ENCODE data around the gene TSHZ3.

Gene TSHZ3

GRCh38 chr19:31312009-31312676 lies 37.1 kb downstream of the TSHZ3 start:
- no peak for DNase-seq (ENCODE audit: low spot score)

- DNase-seq (ENCODE audit: low spot score), result no peak
Observed at GRCh38 chr19:31310432-31311133, 38.7 kb downstream of the TSHZ3 start.

GRCh38 chr19:31308781-31309180 lies 40.5 kb downstream of the TSHZ3 start:
- no peak for DNase-seq (ENCODE audit: low spot score)

- no peak for DNase-seq (ENCODE audit: low spot score)
Observed at GRCh38 chr19:31307071-31307669, 42.1 kb downstream of the TSHZ3 start.

- DNase-seq (ENCODE audit: low spot score), result no peak
Observed at GRCh38 chr19:31306006-31306753, 43.1 kb downstream of the TSHZ3 start.

- no peak for DNase-seq (ENCODE audit: low spot score)
Observed at GRCh38 chr19:31304831-31305312, 44.4 kb downstream of the TSHZ3 start.

- no peak for DNase-seq (ENCODE audit: low spot score)
Observed at GRCh38 chr19:31303262-31303815, 45.9 kb downstream of the TSHZ3 start.

- DNase-seq (ENCODE audit: low spot score), result no peak
Observed at GRCh38 chr19:31301306-31301980, 47.8 kb downstream of the TSHZ3 start.

- DNase-seq (ENCODE audit: low spot score), result no peak
Observed at GRCh38 chr19:31300422-31300821, 48.8 kb downstream of the TSHZ3 start.

GRCh38 chr19:31299665-31300064 lies 49.6 kb downstream of the TSHZ3 start:
- DNase-seq (ENCODE audit: low spot score), result no peak

GRCh38 chr19:31297991-31298390 lies 51.2 kb downstream of the TSHZ3 start:
- no peak for DNase-seq (ENCODE audit: low spot score)

- DNase-seq (ENCODE audit: low spot score), result no peak
Observed at GRCh38 chr19:31296741-31297390, 52.4 kb downstream of the TSHZ3 start.

- DNase-seq (ENCODE audit: low spot score), result no peak
Observed at GRCh38 chr19:31294189-31294588, 55.0 kb downstream of the TSHZ3 start.

GRCh38 chr19:31292639-31293185 lies 56.5 kb downstream of the TSHZ3 start:
- no peak for DNase-seq (ENCODE audit: low spot score)

GRCh38 chr19:31290931-31291590 lies 58.2 kb downstream of the TSHZ3 start:
- DNase-seq (ENCODE audit: low spot score), result no peak

GRCh38 chr19:31289976-31290375 lies 59.3 kb downstream of the TSHZ3 start:
- DNase-seq (ENCODE audit: low spot score), result no peak

GRCh38 chr19:31289381-31289880 lies 59.8 kb downstream of the TSHZ3 start:
- DNase-seq (ENCODE audit: low spot score), result no peak

GRCh38 chr19:31286491-31286890 lies 62.7 kb downstream of the TSHZ3 start:
- no peak for DNase-seq (ENCODE audit: low spot score)

- DNase-seq (ENCODE audit: low spot score), result no peak
Observed at GRCh38 chr19:31285744-31286143, 63.5 kb downstream of the TSHZ3 start.

GRCh38 chr19:31284621-31285020 lies 64.6 kb downstream of the TSHZ3 start:
- no peak for DNase-seq (ENCODE audit: low spot score)

All from HuH-7 (cell line).